Dedifferentiated amniotic fluid mesenchymal stem cell (primary cell): ENCODE results near the gene TRAPPC14.
A peak's percentile ranks its signal among the peaks of the same experiment; 100 is the strongest.
"Not testable (repeated sequence)": the region's sequence is repeated elsewhere in the genome, so short reads cannot be mapped to it uniquely, and the experiment has no call there.

Source experiments
- DNase-seq: peaks from one replicate; pipeline ENCODE4 v3.0.0-alpha.2; 2016; ENCODE audit errors: extremely low spot score

The TRAPPC14 gene

GRCh38 chr7:100154651-100155491 lies 3.7 kb downstream of the TRAPPC14 start:
- no peak for DNase-seq

DNA sequence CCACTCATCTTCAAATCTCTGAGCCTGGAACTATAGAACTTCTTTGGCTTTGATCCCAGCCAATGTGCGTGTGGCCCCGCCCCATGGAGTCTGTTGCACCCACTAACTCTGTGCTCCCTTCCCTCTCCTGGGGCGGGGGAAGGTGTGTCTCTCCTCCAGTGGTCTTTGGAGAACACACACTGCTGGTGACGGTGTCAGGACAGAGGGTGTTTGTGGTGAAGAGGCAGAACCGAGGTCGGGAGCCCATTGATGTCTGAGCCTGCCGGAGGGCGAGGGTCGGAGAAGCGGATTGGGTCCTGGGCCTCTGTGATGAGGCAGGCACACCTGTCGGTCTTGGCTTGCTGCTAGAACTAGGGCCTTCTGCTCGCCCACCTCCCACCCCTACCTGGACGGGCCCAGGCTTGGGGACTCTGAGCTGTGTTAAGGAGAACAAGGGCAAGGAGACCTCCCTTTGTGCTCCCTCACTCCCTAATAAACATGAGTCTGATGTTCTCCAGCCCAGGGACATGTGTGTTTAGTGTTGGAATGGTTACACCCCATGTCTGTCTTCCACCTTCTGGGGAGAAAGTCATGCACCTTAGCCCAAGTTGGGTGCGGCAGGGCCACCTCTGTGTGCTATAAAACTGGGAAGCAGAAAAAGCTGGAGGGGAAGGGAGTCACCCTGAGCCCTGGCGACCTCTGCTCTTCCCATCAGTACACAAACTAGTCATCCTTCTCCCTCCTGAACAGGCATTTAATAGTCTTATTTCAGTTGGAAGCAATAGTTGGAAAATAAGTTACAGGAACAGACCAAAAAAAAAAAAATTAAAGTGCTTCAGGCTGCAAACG lies 4.6 kb downstream of the TRAPPC14 start:
- no peak for DNase-seq

DNA sequence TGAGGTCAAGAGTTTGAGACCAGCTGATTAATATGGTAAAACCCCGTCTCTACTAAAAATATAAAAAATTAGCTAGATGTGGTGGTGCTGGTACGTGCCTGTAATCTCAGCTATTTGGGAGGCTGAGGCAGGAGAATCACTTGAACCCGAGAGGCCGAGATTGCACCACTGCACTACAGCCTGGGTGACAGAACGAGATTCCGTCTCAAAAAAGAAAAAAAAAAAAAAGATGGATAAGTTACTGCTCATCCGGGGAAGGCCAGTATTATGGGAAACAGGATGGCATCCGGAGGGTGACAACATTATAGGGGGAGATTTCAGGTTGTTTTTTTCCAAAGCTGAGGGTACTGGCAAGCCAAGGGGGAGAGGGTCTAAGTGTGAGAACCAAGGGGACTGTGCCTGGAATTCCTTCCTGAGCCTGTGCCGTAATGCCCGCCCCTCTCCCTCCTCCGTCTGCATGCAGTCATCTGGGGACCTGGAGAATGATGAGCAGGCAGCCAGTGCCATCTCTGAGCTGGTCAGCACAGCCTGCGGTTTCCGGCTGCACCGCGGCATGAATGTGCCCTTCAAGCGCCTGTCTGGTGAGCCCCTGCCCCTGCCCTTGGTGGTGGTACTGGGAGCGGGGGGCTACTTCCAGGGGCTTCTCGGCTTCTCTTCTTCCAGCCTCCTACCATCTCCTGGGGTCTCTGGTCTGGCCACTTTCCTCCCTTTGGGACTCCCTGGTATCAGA lies 5.4 kb downstream of the TRAPPC14 start:
- no peak for DNase-seq

GRCh38 chr7:100152404-100152803 lies 6.1 kb downstream of the TRAPPC14 start:
- DNase-seq = no peak

DNA sequence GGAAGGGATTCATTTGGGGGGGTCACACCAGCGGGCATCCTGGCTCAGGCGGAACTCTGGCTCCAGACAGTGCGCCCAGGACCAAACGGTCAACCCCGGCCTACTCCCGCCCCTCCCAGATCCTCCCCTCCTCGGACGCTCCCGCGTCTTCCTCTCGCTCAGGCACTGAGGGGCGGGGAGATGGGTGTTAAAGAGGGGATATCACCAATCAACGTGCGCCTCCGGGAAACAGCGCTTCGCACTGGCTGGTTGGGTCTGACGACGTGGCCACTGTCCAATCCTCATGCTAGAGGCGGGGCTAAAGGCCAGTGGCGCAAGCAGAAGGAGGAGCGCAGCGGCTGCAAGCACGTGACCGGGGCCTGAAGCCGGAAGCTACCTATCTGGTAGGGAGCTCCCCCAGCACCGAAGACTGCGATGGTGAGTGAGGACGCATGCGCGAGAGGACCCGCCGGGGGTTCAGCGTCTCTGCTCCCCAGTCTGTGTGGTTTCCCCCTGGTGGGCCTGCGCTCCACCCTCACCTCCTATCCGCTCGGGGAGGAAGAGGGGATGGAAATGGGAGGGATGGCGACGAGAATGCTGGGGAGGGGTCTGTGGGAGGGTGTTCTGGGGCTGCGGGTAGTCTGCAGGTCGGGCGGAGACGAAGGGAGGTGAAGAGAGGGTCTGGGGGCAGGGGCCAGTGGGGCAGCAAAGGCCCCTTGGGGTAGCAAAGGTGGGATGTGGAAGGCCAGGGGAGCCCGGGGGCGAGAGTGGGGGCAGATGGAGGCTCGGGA lies 9.8 kb downstream of the TRAPPC14 start, which contains the start of gene LAMTOR4:
Gene LAMTOR4 (plus strand): TSS at position 360 of the 770 bp plus-strand sequence. CDS start 55 bp downstream, at position 415.
- DNase-seq = peak; percentile 98

- no peak for DNase-seq
These were observed 10.3 kb downstream of the TRAPPC14 start for GRCh38 chr7:100148225-100148558.

DNA sequence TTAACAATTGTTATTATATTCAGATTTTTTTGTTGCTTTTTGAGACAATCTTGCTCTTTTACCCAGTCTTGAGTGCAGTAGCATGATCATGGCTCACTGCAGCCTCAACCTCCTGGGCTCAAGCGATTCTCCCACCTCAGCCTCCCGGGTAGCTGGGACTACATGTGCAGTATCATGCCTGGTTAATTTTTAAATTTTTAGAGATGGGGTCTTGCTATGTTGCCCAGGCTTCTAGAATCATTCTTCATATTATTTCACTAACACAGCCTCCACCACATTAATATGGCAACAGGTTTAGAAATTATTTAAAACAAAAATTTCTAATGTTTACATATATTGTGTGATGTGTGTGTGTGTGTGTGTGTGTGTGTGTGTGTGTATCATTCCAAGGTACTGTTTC lies 11.2 kb downstream of the TRAPPC14 start:
- DNase-seq = no peak

GRCh38 chr7:100146350-100146749 lies 12.2 kb downstream of the TRAPPC14 start:
- not testable (repeated sequence) for DNase-seq

DNA sequence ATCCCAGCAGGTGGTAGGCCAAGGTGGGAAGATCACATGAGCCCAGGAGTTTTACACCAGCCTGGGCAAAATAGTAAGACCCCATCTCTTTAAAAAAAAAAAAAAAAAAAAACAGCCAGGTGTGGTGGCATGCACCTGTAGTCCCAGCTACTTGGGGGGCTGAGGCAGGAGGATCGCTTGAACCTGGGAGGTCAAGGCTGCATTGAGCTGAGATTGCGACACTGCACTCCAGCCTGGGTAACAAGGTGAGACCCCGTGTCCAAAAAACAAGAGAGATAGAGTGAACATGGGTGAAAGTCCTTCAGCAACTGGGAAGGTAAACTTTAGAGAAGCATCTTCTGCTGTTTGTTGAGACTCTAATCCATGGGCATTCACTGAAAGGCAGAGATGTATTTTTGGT lies 16.1 kb downstream of the TRAPPC14 start:
- no peak for DNase-seq

GRCh38 chr7:100141555-100141949 lies 17.0 kb downstream of the TRAPPC14 start:
- DNase-seq = no peak

DNA sequence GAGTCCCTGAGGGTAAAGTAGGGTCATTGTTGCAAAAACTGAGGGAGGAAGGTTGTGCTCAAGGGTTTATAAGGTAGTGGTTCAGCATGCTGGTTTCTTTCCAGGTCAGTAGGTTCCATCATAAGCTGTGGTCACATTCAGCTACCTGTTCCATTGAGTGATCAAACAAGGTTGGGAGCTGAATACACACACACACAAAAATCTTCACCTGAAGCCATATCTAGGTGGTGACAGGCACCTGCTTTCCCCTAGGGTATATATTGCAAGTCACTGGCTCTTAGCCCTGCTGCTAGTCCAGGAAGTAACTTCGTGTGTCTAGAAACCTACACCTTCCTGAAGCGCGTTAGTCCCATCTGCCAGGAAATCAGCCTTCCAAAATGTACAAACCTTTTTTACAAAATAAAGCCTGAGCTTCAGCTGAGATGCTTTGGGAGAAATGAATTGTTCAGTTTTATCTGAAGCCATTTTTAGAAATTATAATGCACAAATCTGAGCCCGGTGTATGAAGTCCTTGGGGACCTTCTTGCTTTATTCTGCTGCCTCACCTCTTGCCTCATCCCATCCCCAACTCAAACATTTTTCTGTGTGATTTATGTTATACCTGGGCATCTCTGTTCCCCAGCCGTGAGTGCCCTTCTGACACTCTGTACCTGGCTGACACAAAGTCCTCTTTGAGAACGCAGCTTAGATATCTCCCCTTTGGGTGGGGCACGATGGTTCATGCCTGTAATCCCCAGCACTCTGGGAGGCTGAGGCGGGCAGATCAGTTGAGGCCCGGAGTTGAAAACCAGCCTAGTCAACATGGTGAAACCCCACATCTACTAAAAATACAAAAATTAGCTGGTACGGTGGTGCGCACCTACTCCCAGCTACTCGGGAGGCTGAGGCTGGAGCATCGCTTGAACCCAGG lies 20.4 kb downstream of the TRAPPC14 start:
- no peak for DNase-seq

- DNase-seq = no peak
These were observed 25.8 kb downstream of the TRAPPC14 start for GRCh38 chr7:100132697-100133151.

- DNase-seq = no peak
These were observed 26.4 kb downstream of the TRAPPC14 start for GRCh38 chr7:100132126-100132525.

- DNase-seq = peak; percentile 47
These were observed 27.7 kb downstream of the TRAPPC14 start for GRCh38 chr7:100130608-100131453.

GRCh38 chr7:100130220-100130607 lies 28.3 kb downstream of the TRAPPC14 start:
- DNase-seq = not testable (repeated sequence)

- DNase-seq = no peak
These were observed 29.9 kb downstream of the TRAPPC14 start for GRCh38 chr7:100128637-100128963.

GRCh38 chr7:100127866-100128636 lies 30.5 kb downstream of the TRAPPC14 start:
- DNase-seq = no peak
